Upper lobe of left lung (tissue), 6 donors: ENCODE results near the gene PTPRA. TPM values are rescaled to one million over a fixed set of nuclear protein-coding genes. Genes with fewer than 3 reads are reported as not detected.

Experiments used
- ATAC-seq, 2 donors: fragments of 200-7000 bp; cut with Tn5 transposase; one replicate each; pipeline ENCODE4 v1.9.1; 2022; ENCODE audit warnings: mild to moderate bottlenecking in 2 of 2, moderate library complexity in 2 of 2; ENCODE audit not compliant: low FRiP score in 2 of 2
- DNase-seq, 2 donors: peaks; one replicate each; pipeline ENCODE4 v3.0.0-alpha.2; 2019 to 2020
- H3K27ac ChIP-seq, 4 donors: fragments of 200-600 bp; sonication (generic); one replicate each; pipeline ENCODE4 v1.5.1; 2016 to 2019
- H3K27me3 ChIP-seq, 4 donors: fragments of 200-600 bp; sonication (generic); one replicate each; pipeline ENCODE4 v1.5.1; 2017 to 2019
- H3K36me3 ChIP-seq, 4 donors: fragments of 200-600 bp; sonication (generic); one replicate each; pipeline ENCODE4 v1.5.1; 2016 to 2019
- H3K4me1 ChIP-seq, 4 donors: fragments of 200-600 bp; sonication (generic); one replicate each; pipeline ENCODE4 v1.5.1; 2018 to 2019
- H3K4me3 ChIP-seq, 4 donors: fragments of 200-600 bp; sonication (generic); one replicate each; pipeline ENCODE4 v1.5.1; 2017 to 2019; ENCODE audit warnings: mild to moderate bottlenecking in 2 of 4, moderate library complexity in 1 of 4
- H3K9me3 ChIP-seq, 4 donors: fragments of 200-600 bp; sonication (generic); one replicate each; pipeline ENCODE4 v1.5.1; 2018 to 2019
- EP300 ChIP-seq, 4 donors: sonication (generic); formaldehyde crosslinking; IDR thresholded peaks; one replicate each; pipeline ENCODE4 v1.5.1; 2017; ENCODE audit warnings: antibody characterized with exemption in 4 of 4, control low read depth in 2 of 4
- POLR2A ChIP-seq, 4 donors: fragments of 450-650 bp; IDR thresholded peaks; one replicate each; pipeline ENCODE4 v1.5.1; 2016 to 2017; ENCODE audit warnings: antibody characterized with exemption in 4 of 4, mild to moderate bottlenecking in 2 of 4
- POLR2AphosphoS5 ChIP-seq, 2 donors: sonication (generic); formaldehyde crosslinking; IDR thresholded peaks; one replicate each; pipeline ENCODE4 v1.5.1; 2017; ENCODE audit warnings: antibody characterized with exemption in 2 of 2
- WGBS, 2 donors: methylation state at CpG; one replicate each; pipeline ENCODE4 v1.1.5; 2017 to 2018; 5-methylcytosine and 5-hydroxymethylcytosine counted together
- total RNA-seq, 6 donors: library from RNA; depleted of rRNA in 4 of 6; stranded (reverse); fragments of >200 nt in 4 of 6; gene quantifications; one replicate each; pipeline versions ENCODE4 v1.1.0 to v1.2.1, GENCODE V29; 2016 to 2021
- TF ChIP-seq, protein P1 (sequence below), 6 experiments: fragments of 450-650 bp in 4 of 6; fragments of 200-600 bp in 2 of 6; sonication (generic) in 2 of 6; IDR thresholded peaks; one replicate each; pipeline ENCODE4 v1.5.1; 2016 to 2019; ENCODE audit warnings: antibody characterized with exemption in 6 of 6
- donor health status: DM: no; HTN: no; CAD: no; lungs with moderate emphysema.
- donor health status: DM: no; HTN: yes; CAD: no; lungs with severe emphysema.

PTPRA gene
- total RNA-seq, 6 donors from 2014 or later, result 22.0 to 60.3 (median 51.1) TPM

DNA sequence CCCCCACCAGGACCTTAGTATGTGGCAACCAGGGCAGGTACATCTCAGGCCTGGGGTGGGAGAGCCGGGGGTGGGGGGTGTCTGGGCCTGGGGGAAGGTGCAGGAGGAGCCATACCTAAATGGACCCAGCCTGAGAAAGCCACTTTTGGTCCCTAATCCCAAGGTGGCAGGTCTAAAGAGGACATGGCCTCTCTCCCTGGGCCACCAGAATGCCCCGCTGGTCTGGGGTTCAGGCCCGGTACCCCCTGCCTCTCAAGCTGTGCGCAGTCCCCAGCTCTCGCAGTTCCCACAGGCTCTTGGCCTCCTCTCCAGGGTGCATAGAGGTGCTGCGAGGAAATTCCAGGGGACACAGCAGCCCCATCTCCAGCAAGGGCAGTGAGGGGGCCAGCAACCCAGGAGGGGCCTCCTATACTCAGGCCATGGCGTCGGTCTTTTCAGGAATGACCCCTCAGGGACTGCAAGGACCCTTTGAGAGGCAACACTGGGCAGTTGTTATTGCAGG is 212.3 kb downstream of the PTPRA start:
- peak in 1 of 2 donors; percentile 36 for DNase-seq
- Histone ChIP-seq H3K9me3 (no peaks in the 10 kb centered on the region), H3K4me3 (no peak overlapping the region), H3K36me3 (no peaks in the 10 kb centered on the region), H3K4me1 (peaks cover 9 to 17% (median 13%) of the 10 kb centered on the region in 4 donors), H3K27ac (no peak overlapping the region), H3K27me3 (peaks cover 0 to 32% (median 17%) of the 10 kb centered on the region in 4 donors)
- WGBS, 2 donors, result 87 to 94% methylated on average over 3 to 8 of the region's 8 CpGs
- no peak for ATAC-seq
- TF ChIP-seq POLR2A (IDR thresholded peaks at IDR 0.05) (no peak), EP300 (IDR thresholded peaks at IDR 0.05) (no peak), POLR2AphosphoS5 (IDR thresholded peaks at IDR 0.05) (no peak)
- TF ChIP-seq, protein P1, sequence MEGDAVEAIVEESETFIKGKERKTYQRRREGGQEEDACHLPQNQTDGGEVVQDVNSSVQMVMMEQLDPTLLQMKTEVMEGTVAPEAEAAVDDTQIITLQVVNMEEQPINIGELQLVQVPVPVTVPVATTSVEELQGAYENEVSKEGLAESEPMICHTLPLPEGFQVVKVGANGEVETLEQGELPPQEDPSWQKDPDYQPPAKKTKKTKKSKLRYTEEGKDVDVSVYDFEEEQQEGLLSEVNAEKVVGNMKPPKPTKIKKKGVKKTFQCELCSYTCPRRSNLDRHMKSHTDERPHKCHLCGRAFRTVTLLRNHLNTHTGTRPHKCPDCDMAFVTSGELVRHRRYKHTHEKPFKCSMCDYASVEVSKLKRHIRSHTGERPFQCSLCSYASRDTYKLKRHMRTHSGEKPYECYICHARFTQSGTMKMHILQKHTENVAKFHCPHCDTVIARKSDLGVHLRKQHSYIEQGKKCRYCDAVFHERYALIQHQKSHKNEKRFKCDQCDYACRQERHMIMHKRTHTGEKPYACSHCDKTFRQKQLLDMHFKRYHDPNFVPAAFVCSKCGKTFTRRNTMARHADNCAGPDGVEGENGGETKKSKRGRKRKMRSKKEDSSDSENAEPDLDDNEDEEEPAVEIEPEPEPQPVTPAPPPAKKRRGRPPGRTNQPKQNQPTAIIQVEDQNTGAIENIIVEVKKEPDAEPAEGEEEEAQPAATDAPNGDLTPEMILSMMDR (IDR thresholded peaks at IDR 0.05), result no peak

DNA sequence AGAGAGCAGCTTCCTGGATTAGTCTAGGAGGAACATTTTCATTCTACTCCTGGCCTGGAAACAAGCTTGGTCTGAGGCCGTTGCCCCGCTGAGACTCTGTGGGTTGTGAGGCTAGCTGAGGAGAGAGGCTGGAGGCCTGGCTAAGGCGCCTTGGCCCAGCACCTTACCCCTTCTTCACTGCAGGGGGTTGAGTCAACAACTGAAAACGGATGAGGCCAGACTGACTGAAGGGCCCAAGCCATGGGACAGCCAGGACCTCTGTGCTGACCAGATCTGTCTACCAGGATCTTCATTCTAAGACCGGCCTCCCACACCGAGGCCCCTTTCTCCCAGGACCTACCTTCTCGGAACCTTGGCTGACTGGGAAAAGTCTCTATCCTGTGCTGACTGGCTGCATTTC is 214.8 kb downstream of the PTPRA start:
- Histone ChIP-seq H3K36me3 (no peaks in the 10 kb centered on the region), H3K27ac (no peak overlapping the region), H3K27me3 (peaks cover 0 to 30% (median 12%) of the 10 kb centered on the region in 4 donors), H3K4me1 (peaks cover under 1 to 16% (median 10%) of the 10 kb centered on the region in 4 donors), H3K9me3 (no peaks in the 10 kb centered on the region), H3K4me3 (no peak overlapping the region)
- 81 to 90% methylated on average over 6 to 7 of the region's 7 CpGs for WGBS, 2 donors
- DNase-seq (no peak), ATAC-seq (no peak)
- TF ChIP-seq, protein P1 (IDR thresholded peaks at IDR 0.05), result no peak
- no peak for TF ChIP-seq EP300 (IDR thresholded peaks at IDR 0.05)
- TF ChIP-seq POLR2AphosphoS5 (IDR thresholded peaks at IDR 0.05), result no peak
- no peak for TF ChIP-seq POLR2A (IDR thresholded peaks at IDR 0.05)

Other genes with a start within 250 kb of the PTPRA start
- 100 to 1,000 TPM in 3 of 6 donors, 10 to 100 TPM in 3; 64.8 to 162 (median 93.6) TPM for gene NOP56, start 220.8 kb upstream of the PTPRA start, total RNA-seq
- gene IDH3B, start 209.3 kb upstream of the PTPRA start, total RNA-seq, result 100 to 1,000 TPM in 1 of 6 donors, 10 to 100 TPM in 5; 64.7 to 108 (median 75.0) TPM
- 10 to 100 TPM in 5 of 6 donors, 1 to 10 TPM in 1; 7.8 to 23.7 (median 12.9) TPM for gene EBF4, start 180.7 kb upstream of the PTPRA start, total RNA-seq
- gene CPXM1, start 72.9 kb upstream of the PTPRA start, total RNA-seq, result 10 to 100 TPM in 1 of 6 donors, 1 to 10 TPM in 1, under 1 TPM in 3, not detected in 1; 0.15 to 13.0 (median 0.55) TPM
- not detected for gene C20orf141, start 58.5 kb upstream of the PTPRA start, total RNA-seq
- gene TMEM239, start 57.1 kb upstream of the PTPRA start, total RNA-seq, result not detected
- 100 to 1,000 TPM in 1 of 6 donors, 10 to 100 TPM in 5; 28.7 to 185 (median 49.1) TPM for gene PCED1A, start 32.8 kb upstream of the PTPRA start, total RNA-seq
- 10 to 100 TPM; 22.6 to 53.4 (median 38.2) TPM for gene VPS16, start 32.7 kb upstream of the PTPRA start, total RNA-seq
- 1 to 10 TPM in 1 of 6 donors, not detected in 5; 1.1 TPM for gene GNRH2, start 170.1 kb downstream of the PTPRA start, total RNA-seq
- gene MRPS26, start 172.6 kb downstream of the PTPRA start, total RNA-seq, result 10 to 100 TPM; 36.7 to 65.5 (median 51.4) TPM
- gene OXT, start 198.1 kb downstream of the PTPRA start, total RNA-seq, result 1 to 10 TPM in 1 of 6 donors, not detected in 5; 2.7 TPM
- gene AVP, start 211.2 kb downstream of the PTPRA start, total RNA-seq, result not detected